ENCODE results near the gene LUC7L. TPM values are rescaled to one million over a fixed set of nuclear protein-coding genes. Genes with fewer than 3 reads are reported as not detected.
A peak's percentile ranks its signal among the peaks of the same experiment; 100 is the strongest.
"Not testable (repeated sequence)": the region's sequence is repeated elsewhere in the genome, so short reads cannot be mapped to it uniquely, and the experiment has no call there.

Gene LUC7L, protein sequence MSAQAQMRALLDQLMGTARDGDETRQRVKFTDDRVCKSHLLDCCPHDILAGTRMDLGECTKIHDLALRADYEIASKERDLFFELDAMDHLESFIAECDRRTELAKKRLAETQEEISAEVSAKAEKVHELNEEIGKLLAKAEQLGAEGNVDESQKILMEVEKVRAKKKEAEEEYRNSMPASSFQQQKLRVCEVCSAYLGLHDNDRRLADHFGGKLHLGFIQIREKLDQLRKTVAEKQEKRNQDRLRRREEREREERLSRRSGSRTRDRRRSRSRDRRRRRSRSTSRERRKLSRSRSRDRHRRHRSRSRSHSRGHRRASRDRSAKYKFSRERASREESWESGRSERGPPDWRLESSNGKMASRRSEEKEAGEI
- 19.6 and 28.2 TPM in 2 replicates for total RNA-seq

DNA sequence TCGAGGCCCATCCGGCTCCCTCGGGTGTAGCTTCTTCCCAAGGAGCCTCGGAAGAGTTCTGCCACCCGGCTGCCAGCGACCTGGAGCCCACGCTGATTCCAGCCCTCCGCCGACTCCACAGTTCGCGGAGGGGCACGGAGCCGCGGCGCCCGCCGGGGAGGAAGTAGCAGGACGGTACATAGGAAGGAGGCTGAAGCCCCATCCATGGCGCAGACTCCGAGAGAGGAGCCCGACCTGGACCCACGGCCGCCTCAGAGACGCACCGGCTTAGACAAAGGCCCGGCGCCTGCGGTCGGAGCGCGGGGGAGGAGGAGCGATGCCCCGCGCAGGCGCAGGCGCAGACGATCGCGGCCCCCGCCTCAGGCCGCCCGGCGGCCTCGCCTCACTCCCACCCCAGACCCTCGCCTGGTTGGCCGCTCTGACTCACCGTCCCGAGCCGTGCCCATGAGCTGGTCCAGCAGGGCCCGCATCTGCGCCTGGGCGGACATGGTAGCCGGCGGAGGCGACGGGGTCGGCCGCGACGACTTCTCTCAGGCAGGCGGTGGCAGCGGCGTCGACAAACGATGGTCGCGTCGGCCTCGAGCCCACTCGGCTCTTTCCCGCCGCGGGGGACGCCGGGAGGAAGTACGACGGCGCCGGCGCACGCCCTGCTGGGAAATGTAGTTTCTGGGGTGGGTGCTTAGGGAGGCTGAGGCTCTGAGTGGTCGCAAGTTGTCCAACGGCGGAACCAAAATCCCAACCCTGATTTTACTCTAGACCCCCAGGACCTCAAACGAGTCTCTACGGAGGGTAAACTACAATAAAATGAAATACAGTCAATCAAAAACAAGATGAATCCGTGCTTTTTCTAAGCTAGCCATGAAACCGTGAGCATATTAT is at the start of gene LUC7L:
Gene LUC7L (minus strand): TSS at position 598 of the 879 bp plus-strand sequence. CDS start 110 bp downstream, at position 488.
- peak; percentile 89 to 93 for DNase-seq (ENCODE audit: low read depth in 2 of 2)

DNA sequence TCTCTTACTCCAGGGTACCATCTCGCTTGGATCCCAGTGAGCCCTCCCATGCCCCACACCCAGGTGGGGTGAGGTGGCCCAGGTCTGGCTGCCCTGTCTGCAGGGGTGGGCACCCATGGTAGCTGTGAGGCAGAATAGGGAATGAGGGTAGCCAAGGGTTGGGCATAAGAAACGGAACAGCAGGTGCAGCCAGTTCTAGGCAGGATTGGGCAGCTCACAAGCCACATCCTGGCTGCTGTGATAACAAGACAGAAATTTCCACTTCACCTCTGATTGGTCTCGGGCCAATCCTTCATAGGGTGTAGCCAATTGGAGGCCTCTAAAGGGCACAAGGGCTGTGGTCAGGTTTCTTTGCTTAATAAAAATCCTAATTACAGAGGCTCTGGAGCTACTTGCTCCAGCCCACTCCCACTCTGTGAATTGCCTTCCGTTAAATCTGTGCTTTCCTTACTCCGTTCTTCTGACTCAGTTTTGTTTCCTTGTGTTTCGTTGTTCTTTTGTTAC is 49.7 kb upstream of the LUC7L start:
- DNase-seq (ENCODE audit: low read depth in 2 of 2): peak; percentile 38 to 44

DNA sequence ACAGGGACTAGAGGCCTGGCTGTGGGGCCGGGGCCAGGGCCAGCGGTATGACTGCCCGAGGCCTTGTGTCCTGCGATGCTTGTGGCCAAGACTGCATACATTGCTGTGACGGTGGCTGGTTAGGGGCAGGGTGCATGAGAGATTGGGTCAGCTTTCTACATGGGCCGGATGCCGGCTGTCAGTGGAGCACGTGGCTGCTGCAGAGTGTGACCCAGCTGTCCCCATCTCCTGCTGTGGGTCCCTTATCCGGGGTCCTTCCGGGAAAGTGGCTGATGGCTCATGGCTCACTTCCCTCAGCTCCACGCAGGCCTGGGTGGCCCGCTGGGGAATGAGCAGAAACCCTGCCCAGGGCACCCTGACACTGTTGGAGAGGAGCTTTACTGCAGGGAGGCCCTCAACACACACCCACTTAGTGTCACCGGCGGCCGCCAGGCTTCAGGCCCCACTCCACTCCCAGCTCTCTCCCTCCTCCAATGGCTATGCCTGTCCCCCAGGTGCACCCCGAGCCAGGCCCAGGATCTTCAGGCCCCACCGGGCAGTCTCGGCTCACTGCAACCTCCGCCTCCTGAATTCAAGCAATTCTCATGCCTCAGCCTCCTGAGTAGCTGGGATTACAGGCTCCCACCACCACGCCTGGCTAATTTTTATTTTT is 47.3 kb upstream of the LUC7L start:
- no peak for DNase-seq (ENCODE audit: low read depth in 2 of 2)

DNA sequence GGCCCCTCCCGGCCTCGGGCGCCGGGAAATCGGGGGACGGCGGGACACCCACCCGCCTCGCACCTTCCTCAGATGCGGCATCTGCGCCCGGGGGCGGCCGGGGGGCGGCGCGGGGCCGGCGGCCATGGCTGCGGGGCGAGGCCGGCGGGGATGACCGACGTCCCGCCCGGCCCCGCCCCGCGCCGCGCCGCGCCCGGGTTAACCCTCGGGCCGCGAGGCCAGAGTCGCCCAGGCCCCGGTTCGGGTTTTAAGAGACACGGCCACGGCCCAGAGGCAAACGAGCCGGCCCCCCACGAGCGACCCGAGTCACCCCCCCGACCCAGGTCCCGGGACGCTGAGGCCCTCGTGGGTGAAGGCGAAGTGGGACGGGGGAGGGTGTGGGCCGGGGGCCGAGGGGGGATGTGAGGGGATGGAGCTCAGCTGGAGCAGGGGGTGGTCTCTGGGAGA is 46.6 kb upstream of the LUC7L start, which contains the start of gene RGS11:
Gene RGS11 (minus strand): TSS at position 159 of the 447 bp plus-strand sequence. CDS start 33 bp downstream, at position 126.
- no peak for DNase-seq (ENCODE audit: low read depth in 2 of 2)

DNA sequence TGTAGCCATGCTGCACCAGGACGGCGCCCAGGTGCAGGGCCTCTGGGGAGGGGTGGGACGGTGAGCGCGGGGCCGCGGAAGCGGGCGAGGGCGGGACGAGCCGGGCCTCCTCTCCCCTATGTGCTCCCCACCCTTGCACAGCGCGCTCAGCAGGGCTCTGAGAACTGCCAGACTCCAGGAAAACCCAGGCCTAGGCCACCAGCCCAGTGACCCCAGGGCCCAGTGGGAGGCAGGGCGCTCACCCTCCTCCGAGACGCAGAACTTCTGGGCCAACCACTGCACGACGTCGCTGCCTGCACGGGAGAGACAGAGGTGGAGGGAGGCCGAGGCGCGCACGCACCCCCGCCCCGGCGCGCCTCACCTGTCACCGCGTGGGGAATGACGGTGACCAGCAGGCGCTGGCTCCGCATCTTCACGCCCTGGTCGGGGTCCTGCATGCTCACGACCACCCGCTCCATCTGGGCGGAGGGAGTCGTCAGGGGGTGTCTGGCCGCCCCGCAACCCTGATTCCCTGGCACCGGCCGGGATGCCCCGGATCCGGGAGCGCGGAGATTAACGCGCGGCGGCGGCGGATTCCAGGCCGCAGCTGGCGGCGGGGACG is 45.9 kb upstream of the LUC7L start:
- no peak for DNase-seq (ENCODE audit: low read depth in 2 of 2)

DNA sequence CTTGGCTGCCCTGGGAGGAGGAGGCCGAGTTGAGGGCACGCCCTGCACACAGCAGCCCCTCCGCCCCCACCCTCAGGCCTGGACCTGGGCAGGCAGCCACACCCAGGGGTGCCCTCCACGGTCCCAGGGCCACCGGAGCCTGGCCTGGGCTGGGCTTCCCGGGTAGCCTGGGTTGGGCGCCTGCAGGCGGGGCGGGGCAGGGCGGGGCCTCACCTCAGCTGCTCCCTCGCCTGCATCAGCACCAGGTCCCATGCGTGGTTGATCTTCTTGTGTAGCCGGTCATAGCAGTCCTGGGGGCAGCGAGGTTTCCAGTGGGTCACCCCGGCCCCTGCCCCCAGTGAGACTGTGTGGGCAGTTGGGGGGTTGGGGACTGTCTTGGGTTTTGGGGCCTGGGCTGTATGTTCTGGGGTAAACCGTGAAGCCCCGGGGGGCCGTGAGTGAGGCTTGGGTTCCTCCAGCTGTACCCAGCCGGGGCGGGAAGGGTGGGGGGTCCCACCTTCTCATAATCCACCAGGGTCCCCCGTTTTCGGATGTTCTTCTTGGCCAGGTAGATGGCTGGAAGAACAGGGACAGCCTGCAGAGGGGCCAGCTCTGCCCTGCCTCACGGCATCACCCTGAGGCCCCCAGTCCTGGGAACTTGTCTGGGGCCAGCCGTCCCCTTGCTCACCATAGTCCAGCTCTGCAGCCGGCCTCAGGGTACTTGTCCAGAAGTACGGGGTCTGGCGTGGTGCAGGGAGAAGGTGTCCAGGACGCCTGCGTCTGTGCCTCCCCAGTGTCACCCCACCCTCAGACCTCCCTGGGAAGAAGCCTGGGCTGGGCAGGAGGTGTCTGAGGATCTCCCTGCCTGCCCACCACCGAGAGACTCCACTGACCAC is 44.5 kb upstream of the LUC7L start:
- no peak for DNase-seq (ENCODE audit: low read depth in 2 of 2)

DNA sequence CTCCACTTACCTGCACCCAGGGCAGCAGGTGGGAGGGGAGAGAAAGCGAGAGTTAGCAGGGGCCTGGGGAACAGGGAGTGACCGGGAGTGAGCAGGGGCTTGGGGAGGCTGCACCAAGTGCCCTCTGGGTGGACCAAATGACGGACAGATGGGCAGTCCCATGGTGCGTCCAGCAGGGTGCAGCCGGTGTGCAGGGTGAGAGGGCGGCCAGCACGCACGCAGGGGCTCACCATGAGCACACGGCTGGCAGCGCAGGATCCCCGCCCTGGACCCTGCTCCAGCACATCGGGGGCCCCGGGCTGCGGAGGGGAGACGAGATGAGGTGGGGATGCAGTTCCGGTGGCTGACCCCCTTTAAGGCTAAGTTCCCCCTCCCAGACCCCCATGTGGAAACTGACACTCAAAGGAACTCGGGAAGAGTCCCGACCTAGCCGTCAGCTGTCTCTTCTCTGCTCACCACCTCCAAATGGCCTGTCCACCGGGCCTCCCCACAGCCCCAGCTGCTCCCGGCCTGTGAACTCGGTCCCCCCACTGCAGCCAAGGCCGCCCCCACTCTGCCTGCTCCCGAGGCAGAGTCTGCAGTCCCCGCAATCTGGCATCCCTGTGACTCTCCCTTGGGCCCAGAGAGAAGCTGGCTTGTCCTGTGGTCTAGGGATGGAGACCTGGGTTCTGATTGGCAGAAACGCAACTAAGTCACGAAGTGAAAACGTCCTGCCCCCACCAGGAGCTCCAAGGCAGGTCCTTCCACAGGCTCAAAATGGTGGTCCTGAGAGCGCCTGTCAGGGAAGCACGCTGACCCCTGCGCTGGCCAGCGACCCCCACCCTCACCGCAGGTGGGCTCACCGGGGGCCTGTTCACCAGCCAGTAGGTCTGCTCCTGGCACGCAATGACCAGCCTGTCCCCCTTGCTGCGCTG is 43.6 kb upstream of the LUC7L start:
- DNase-seq (ENCODE audit: low read depth in 2 of 2): no peak

DNA sequence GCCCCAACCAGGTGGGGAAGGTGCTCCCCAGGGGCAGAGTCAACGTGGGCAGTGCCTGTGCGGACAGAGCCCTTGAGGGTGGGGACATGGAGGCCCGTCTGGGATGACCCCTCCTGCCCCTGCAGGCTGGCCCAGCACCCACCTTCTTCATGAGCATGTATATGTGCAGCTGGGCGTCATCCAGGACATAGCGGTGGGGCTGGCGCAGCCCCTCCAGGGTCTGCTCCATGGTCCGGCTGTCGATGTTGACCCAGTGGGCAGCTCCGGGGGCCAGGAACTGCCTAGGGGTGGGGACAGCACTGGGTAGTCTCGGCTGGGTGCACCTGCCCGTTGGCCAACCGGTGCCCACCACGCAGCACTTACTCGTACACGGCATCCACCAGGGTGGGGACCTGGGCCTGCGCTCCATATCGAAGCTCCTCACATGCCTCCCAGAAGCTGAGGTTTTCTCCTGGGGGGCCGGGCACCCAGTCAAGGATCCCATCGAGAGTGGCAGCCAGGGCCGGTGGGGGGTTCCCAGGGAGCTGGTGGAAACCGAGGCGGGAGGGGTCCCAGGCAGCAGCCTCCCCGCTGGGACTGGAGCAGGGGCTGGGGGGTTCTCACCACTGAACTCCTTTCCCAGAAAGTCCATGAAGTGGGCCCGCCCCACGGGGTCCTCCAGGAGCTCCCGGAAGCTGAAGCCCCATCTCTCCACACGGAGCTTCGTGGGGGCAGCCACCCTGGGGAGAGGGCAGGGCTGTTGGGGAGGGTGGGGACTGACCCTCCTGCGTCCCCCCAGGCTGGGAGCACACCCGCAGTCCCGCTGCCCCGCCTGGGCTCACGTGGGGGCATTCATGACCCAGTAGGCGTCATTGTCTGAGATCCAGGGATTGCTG is 41.4 kb upstream of the LUC7L start:
- DNase-seq (ENCODE audit: low read depth in 2 of 2): no peak

DNA sequence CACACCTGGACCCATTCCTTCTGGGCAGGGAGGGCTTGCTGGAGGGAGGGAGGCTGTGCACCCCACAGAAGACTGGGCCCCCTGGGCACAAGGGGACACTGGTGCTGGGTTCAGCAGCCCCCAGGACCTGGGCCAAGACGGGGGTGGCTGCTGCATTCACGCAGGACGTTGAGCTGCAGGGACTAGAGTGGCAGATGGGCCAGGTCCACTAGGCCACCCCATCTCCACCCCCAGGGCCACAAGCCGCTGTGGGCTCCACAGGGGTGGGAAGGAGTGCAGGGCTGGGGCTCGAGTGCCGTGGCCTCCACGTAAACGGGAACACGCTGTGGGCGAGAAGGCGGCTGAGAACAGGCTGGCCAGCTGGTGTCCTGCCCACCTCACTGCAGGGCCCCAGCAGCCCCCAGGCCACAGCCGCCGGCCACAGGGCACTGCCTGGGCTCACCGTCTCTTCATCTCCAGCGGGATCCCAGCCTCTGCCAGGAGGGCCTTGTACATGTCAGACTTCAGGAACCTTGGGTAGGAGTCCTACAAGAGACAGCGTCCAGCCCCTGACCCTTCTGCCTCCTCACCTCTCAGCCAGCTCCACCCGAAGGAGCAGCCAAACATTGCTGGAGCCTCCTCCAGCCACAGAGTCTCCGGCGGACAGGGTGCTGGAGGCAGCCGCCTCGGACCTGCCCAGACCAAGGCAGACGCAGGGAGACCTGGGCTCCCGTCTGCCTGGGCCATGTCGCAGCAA is 40.0 kb upstream of the LUC7L start:
- DNase-seq (ENCODE audit: low read depth in 2 of 2): no peak

DNA sequence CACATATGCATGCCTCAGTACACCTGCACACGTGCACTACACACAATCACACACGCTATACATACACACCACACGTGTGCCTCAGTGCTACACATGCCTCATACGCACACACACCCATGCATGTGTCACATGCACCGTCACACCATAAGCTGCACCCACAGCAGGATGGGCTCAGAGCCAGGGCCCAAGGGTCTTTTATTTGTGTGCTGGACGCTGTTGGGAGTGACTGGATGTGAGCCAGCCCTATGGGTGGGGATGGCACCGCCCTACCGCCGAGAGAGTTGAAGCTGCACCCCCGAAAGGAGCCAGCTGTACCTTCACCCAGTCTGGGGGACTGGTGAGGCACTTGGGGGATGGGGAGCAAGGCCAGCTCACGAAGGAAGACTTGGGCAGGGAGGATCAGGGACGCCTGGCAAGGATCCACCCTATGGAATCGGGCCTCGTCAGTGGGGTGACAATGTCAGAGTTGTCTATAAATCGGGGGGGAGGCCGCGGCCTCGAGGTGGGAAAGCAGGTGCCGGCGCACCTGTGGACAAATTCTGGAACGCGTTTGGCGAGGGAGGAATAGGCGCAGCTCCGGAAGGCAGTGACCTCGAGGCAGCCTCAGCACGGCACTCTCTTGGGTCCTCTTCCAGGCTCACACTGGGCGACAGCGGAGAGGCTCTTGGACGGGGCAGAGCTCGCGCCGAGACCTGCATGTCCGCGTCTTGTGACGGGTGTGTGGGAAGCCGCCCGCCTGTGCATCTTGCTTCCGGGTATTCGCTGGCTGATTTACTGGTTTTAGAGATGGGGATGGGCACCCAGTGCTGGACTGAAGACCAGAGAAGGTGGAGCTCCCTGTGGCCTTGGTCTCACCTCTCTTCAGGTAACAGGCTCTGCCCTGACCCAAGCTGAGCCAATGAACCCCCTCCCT is 39.1 kb upstream of the LUC7L start:
- no peak for DNase-seq (ENCODE audit: low read depth in 2 of 2)

DNA sequence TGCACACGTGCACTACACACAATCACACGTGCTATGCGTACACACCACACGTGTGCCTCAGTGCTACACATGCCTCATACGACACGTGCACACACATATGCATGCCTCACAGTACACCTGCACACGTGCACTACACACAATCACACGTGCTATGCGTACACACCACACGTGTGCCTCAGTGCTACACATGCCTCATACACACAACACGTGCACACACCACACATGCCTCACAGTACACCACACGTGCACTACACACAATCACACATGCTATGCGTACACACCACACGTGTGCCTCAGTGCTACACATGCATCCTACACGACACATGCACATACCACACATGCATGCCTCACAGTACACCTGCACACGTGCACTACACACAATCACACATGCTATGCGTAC is 38.3 kb upstream of the LUC7L start:
- DNase-seq (ENCODE audit: low read depth in 2 of 2): not testable (repeated sequence)

DNA sequence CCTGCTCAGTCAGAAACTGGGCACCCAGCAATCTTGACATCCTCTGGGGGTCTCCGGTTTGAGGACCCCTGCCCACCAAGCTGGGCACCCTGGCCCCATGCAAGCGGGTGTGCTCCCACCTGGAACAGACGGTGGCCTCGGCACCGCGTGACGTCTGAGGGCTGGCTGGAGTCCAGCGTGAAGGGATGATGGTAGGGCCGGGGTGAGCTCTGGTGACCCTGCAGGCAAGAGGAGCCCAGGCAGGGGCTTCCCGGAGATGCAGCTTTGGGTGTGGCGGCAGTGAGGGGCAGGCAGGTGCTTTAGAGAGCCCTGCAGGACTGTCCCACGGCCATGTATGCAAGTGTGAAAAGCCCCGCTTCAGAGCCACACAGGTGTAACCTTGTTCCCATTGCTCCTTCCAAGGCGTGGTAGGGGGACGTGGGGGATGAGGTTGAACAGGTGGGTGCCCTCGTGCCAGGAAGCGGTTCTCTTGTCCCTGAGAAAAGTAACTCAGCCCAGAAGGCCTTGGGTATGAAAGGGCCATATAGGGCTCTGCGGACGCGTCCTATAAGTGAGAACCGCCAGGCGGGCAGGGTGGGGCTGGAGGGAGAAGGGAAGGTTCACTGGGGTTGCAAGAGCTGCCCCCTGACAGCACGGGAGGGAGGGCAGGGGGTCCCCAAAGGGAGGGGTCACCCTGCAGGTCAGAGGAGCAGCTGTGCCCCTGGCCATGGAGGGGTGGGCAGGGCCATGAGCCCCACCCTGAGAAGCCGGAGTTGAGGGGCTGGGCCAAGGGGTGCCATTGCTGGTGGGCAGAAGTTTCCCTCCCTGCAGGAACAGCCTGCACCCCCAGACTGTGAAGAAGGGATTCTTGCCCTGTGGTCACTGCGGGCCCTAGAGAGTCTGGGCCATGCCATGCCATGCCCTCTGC is 37.3 kb upstream of the LUC7L start:
- DNase-seq (ENCODE audit: low read depth in 2 of 2): no peak

DNA sequence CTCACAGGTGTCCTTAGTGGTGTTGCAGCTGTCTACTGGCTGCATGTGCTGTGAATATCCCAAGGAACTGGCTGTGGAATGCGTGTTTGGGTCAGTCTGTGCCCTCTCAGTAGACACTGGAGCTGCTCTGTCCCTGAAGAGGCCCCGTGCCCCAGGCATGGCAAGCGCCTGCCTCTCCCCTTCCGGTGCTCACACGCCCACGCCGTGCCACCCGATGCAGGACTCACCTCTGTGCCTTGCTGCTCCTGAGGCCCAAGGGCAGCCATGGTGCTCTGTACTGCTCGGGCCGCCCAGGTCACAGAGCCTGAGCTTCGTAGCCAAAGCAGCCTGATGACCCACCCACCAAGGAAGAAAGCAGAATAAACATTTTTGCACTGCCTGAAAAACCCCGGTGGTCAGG is 36.5 kb upstream of the LUC7L start:
- no peak for DNase-seq (ENCODE audit: low read depth in 2 of 2)

DNA sequence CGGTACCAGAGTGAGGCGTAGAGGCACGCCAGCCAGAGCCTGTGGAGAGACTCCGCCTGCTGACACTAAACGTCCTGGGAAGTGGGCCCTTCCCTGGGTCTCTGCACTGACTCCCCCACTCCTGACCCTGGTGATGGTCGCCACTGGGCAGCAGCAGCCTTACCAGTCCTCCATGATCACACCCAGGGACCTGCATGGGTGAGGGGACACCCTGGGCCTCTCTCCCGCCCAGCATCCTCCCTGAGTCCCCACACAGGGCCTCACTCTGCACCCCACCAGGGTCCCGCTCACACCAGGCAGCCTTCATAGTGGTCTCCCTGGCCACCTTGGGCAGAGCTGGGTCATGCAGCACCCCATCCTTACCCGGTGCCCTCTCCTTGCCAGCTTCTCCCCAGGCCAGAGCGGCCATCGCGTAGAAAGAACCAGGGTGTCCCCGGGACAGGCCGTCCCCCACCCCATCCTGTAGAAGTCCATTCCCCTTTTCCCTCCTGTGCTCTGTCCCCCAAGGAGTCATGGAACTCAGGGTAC is 35.8 kb upstream of the LUC7L start:
- no peak for DNase-seq (ENCODE audit: low read depth in 2 of 2)

DNA sequence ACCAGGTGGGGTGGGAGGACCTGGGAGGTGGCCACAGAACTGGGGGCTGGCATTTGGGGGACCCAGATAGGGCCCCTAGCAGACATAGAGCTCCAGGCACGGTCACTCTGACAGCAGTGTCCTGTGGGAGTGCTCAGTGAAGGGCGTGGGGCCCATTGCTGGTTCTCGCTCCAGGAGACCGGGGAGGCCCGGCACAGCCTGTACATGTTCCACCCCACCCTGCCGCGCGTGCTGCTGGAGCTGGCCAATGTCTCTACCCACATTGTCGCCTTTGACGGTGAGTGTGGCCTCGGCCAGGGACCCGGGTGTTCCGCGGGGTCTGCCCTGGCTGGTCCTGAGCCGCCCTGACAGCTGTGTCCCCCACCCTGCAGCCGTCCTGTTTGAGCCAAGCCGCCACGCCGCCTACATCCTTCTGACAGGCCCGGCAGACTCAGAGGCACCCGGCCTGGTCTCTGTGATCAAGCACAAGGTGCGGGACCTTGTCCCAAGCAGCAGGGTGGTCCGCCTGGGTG is 35.2 kb upstream of the LUC7L start:
- no peak for DNase-seq (ENCODE audit: low read depth in 2 of 2)
